Superior temporal gyrus (tissue), 1 donor: ENCODE data around the gene AJAP1.

Experiments
- DNase-seq: peaks from one replicate; pipeline ENCODE4 v3.0.0-alpha.2; 2016; ENCODE audit errors: extremely low spot score

Gene AJAP1

DNA sequence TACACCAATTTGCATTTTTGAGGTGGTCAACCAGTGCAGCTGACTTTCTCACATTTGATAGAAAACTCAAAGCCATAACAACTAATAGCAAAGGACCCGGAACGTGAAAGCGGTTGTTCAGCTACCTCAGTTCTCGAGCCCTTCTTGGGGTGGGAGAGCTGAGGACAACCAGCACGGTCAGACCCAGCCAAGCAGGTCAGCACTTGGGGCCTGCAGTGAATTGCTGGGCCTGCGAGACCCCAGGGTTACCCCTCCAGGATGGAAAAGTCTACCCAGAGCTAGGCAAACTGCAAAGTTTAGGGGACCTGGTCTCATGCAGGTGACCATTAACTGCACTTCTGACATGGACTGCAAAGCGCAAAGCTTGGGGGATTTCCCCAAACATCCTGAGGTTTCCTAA is 23.8 kb upstream of the AJAP1 start:
- no peak for DNase-seq

DNA sequence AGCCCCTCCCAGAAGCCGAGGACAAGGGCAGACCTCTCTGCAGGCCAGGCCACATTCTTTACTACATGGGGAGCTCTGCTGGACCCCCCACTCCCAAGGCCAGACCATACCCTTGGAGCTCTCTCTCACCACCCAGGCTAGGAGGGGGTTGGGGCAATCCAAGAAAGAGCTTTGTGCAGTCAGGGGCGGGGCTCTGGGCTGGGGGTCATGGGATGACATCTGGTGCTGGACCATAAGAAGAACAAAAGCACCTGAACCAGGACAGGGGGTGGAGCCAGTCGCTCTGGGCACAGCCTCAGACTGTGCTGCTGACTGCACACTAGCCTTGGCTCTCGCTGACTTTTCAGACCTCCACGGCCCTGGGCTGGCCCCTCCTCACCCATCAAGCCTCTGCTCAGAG is 23.1 kb upstream of the AJAP1 start:
- no peak for DNase-seq

DNA sequence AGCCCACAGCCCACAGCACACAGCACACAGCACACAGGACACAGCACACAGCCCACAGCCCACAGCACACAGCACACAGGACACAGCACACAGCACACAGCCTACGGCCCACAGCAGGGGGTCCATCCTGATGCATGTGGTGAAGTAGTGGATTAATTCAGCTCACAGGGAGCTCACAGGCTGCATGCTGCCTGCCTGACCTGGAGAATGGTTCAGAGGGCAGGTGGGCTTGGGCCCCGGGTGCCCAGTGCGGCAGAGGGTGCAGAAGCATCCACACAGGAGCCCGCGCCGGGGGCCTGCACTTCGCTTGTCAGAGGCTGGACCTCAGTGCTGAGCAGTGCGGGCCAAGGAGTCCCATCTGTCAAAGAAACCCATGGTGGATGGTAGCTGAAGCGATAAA is 21.1 kb upstream of the AJAP1 start:
- no peak for DNase-seq

DNA sequence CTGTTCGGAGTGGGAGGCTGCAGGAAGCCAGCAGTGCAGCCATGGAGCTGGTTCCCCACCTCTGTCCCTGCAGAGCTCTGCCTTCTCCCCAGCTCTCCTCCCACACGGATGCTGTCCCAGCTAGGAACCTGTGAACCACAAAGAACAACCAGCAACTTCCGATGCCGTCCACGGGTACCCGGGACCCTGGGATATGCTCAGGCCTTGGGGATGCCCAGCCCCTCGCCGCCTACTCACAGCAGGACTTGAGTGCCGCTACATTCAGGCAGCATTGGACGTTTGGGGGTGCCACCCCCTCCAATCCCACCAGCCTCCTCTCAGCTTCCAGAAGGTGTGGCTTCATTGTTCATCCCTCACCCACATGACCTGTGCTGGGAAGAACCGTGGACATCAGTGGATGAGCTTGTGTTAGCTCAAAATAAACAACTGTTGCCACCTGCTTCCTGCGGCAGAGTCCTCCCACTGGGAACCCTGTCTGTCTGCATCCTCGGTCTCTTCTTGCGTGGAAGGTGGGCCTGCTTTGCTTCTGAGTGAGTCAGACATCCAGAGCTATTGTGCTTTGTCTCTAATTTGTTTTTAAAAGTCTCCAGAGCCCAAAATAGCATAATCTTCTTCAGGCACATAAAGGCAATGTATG is 20.1 kb upstream of the AJAP1 start:
- no peak for DNase-seq

DNA sequence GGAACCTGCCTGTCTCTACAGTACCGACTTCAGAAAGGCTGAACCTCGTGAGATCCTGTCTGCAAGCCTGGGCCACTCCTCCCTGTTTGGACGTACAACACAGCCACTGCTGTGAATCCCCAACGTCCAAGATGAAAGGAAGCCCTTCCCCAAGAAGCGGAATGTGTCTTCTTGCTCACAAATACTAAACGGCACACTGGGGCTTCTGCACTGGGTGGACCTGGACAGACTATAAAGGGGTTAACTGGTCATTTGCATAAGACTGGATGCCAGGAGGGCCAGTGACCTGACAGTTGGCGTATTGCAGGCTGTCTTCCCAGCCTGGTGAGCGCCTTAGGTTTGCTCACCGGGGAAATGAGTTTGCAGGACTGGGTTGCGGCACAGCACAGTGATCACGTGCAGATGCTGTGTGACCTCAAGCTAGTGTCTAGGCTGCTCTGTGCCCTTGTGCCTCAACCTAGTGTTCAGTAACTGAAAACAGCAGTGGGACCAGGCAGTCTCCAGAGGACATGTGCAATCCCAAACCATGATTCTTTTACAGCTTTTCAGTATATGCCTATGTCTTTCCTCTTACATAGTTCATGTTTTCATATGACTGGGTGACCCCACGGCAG is 19.5 kb upstream of the AJAP1 start:
- DNase-seq = no peak

DNA sequence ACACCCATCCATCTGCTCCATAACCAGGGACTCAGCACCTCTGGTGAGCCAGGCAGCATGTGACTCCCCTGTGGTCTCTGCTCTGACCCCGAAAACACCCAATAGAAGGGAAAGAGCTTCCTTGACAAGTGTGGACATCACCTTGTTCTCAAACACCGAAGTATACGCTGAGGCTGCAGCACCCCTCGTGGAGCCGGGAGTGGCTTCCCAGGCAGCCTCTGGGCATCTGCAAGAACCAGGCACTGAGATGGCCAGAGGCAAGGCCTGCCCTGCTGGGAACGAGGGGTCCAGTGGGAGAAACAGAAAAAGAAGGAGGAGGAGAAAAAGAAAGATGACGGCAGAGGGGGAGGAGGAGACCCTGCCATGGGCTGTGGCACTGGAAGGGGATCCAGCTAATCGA is 18.2 kb upstream of the AJAP1 start:
- DNase-seq = no peak

DNA sequence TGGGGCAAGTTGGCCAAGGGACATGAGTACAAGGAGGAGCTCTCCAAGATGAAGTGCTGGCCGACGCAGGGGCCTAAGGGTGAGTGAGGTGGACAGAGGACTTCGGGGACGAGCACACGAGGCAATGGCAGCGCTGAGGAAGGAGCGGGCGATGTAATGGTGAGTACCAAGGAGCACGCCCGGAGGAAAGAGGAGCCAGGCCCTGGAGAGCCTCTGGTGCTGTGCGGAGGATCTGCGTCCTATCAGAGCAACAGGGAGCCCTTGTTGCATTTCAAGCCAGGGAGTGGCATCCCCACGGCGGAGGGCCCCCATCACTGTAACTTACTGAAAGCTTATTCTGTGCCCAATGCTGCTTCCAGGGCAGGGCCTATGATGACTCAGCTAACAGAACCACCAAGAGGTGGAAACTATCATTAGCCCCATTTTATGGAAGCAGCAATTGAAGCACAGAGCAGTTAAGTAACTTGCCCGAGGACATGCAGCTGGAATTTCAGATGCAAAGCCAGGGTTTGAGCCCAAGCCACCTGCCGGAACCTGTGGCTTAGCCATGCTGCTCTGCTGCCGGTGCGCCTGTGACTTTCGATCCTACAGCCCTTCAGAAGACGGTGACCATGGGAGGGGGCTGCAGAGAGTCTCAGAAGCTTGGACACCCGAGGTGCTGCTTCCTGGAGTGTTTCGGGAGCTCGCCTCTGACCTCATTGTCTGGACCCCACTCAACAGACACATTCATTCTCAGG is 17.6 kb upstream of the AJAP1 start:
- DNase-seq = no peak

DNA sequence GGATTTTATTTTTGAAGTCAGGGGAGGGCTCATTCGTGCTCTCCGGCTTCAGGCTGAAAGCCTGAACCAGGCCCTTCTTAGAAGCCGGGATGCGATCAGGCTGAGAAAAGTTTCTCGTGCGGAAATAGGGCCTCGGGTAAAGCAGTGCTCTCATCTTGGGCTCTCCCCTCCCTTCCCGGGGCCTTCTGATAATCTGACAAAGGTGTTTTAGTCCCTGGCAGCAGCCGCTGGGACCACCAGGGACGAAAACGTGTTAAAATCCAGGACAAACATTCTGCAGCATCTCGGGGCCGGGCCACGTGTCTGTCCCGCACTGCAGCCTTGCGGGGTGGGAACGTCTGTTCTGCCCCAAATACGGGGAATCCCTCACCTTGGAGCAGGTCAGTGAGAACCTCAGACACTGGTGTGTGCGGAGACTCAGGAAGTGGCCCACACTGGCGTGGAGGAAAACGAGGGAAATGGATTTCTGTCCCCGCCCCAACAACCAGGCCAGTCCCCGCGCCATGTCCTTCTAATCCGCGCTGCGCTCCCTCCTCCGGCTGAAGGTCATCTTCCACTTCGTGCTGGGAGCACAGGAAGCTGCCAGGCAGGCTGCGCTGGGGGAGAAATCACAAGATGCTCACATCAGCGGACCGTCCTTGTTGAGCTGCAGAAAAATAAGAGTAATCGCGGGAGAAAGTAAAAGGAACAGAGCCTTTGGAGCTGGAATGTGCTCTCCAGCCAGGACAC is 16.6 kb upstream of the AJAP1 start:
- DNase-seq = no peak

DNA sequence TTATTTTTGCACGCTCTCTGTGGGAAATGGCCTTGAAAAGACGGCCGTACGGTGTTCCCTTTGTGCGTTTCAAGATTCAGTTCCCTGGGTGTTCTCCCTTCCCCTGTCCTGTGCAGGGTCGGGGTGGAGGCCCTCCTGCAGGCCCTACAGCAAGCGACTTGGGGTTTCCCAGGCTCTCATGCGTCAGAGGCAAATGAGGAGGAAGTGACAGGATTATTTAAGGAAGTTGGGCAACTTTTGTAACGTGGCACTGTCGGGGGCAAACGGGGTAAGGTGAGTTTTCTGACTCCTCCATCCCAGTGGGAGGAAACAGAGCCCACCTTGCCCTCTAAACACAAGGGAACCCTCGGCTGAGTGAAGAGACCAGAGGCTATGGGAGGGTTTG is 16.1 kb upstream of the AJAP1 start:
- DNase-seq = no peak

DNA sequence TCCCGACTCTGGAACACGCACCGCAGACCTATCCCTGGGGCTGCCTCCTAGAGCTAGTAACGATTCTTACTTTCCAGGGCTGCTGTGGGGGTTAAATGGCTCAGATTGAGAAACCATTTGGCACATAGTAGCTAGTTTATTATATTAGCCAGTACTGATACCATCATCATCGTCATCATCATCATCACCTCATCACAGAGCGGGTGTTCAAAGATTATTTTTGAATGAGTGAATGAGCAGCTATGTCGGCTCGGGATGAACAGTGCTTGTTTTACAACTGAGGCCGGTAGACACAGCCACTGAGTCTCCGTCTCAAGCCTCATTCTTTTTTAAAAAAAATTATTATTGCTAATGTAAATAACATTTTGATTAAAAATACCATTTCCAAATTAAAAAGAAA is 13.5 kb upstream of the AJAP1 start:
- DNase-seq = no peak

DNA sequence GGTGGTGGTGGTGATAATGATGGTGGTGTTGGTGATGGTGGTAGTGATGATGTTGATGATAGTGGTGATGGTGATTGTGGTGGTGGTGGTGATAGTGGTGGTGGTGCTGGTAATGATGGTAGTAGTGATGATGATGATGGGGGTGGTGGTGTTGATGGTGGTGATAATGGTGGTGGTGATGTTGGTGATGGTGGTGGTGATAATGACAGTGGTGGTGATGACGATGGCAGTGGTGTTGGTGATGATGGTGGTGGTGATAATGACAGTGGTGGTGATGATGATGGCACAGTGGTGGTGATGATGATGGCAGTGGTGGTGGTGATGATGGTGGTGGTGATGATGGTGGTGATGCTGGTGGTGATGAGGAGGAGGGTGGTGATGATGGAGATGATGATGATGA is 7.0 kb upstream of the AJAP1 start:
- DNase-seq = no peak

DNA sequence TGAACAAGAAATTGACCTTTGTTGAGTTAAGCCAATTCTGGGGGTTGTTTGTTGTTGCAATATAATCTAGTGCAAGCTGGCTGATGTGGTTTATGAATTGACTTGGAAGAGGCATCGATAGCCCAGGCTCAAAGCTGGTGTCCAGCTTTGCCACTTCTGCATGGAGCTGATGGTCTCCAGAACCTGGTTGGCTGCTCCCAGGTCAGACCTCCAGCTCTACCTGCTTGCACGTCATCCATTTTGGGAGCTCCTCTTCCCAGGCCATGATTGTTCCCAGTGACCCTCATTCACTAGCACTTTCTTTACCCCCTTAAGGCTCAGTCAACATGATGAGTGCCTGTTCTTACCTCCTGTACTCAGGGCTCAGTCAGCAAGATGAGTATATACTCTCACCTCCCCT is 5.8 kb upstream of the AJAP1 start:
- no peak for DNase-seq

DNA sequence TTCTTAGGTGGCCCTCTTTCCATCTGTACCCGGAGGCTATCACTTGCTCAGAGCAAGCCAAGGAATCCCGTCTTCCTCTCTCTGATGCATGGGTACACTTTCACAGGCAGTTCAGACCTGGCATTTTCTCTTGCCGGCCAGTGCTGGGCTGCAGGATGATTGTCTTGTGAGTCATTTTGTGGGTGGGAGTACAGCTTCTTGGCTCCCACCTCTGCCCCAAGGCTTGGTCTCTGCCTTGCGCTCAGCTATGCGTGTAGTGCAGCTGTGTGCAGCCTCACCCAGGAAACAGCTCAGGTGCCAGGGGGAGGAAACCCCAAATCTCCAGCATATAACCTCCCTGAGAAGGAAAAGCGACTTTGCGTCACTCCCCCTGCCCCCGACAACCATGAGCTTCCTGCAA is 3.9 kb upstream of the AJAP1 start:
- DNase-seq = no peak

DNA sequence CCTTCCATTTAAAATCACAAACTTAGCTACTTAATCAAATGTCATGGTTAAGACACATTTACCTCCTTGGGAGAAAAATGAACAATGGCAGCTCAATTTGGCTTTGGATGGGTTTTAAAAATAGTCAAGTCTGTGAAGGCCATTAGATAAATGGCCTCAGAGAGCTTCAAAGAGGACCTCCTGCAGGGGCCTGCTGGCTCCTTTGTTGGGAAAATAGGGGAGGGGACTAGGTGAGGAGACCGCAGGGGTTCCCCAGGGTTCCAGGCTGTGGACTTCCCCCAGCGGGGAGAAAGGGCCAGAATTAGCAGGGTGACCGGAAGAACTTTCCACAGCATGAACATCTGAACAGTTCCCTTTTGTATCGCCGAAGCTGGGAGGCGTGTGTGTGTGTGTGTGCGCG is 3.4 kb upstream of the AJAP1 start:
- no peak for DNase-seq

DNA sequence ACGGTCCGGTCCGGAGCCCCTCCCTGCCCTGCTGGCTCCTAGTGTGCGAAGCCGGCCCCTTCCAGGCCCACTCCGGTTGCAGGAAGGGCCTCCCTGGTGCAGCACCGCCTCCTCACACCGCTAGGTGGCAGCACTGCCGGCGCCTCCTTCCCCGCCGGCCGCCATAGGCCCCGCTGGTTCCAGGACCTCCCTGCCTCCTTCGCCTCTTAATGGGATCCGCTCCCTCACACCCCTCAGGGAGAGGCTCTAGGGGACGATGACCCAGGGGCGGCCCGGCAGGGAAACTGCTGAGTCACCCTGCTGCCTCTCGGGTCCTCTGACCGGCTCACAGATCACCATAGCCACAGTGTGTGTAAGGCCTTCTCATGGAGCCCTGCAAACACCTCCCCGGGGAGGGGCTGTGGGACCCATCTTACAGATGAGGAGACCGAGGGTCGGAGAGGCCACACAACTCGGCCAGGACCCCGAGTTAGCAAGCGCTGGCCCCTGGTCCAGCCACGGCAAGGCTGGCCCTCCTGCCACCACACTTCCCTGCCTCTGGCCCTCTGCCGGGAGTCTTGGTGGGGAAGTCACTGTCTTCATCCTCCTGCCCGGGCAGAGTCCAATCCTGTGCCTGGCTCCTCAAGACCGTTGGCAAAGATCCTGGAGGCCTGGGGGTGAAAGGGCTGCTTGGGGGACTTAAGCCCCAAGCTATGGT is 1.6 kb upstream of the AJAP1 start:
- peak; percentile 81 for DNase-seq

DNA sequence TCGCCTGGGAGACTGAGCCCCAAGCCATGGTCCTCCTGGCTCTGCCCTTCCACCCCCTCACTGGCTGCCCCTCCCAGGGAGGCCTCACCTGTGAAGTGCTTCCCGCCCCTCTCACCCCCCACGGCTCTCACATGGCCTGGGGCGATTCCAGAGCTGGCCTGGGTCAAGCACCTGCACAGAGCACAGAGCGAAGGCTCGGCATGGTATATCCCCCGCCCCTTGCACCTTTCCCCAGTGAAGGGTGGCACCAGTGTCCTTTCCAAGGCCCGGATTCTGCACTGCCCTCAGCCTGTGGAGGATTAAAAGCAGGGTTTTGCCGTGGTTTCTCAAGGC is 1.1 kb upstream of the AJAP1 start:
- DNase-seq = no peak

DNA sequence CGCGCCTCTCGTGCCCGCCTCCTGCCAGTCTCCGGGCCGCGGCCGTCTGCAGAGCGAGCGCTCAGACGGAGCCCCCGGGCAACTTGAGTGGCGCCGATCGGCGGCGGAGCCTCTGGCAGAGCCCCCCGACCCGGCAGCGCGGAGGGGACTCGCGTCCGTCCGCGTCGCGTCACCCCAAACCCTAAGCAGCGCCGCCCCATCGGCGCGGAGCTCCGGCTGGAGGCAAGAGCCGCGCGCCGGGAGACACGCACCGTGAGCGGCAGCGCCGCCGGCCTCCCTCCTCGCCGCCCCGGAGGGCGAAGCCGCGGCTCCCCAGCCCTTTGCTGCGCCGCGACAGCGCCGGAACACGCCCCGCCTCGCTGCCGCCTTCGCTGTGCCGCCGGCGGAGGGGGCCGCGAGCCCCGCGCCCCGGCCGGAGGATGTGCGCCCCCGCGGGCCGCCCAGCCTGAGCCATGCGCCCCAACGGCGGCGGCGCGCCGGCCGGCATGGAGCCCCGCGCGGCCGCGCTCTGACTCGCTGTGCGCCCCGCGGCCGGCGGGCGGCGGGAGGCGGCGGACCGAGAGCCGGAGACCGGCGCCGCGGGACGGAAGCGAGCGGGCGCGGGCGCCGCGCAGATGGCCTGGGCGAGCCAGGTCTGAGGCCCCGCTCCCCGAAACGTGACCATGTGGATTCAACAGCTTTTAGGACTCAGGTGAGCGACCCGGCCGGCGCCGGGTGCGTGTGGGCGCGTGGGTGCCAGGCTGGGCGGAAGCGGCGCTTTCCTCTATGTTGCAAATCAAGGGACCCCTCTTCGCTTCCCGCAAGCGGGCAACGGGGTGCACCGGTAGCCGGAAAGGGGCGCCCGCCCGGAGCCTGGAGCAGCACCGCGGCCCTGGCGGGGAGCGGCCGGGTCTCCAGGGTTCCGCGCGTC is 610 bp downstream of the AJAP1 start:
- DNase-seq = no peak

DNA sequence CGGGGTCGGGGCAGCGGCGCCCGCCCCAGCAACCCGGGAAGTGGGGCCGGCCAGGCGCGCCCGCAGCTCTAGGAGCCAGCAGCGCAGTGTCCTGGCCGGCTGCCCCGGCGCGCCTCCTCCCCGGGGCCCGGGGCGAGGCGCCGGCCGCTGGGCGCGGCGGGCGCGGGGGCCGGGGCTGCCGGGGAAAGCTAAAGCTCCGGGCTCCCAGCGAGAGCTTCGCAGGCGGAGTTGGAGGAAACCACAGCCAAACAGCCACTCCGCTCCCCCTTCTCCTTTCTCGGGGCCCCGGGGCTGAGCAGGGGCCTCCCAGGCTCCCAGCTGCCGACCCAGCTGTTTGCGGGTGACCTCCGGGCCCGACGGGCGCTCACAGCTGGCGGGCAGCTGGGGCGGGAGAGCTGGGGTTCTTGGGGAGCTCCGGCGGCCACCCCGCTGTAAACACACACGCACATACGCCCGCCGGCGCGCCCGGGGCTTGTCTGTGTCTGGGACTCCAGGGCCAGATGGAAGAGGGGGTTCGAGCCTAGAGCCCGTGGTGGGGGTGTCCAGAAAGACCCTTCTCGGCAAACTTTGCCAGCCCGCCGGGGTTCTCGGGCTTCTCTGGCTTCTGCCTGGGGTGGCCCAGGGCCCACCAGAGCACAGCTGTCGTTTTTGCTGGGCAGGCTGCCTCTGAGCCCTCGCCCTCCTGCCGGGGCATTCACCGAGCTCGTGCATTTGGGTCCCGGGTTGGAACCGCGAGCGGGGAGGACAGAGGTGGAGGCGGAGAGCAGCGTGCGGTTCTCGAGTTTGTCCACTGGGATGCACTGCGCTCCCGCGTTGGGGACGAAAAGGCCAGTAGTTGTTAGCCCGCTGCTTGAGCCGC is 1.5 kb downstream of the AJAP1 start:
- DNase-seq = peak; percentile 97

DNA sequence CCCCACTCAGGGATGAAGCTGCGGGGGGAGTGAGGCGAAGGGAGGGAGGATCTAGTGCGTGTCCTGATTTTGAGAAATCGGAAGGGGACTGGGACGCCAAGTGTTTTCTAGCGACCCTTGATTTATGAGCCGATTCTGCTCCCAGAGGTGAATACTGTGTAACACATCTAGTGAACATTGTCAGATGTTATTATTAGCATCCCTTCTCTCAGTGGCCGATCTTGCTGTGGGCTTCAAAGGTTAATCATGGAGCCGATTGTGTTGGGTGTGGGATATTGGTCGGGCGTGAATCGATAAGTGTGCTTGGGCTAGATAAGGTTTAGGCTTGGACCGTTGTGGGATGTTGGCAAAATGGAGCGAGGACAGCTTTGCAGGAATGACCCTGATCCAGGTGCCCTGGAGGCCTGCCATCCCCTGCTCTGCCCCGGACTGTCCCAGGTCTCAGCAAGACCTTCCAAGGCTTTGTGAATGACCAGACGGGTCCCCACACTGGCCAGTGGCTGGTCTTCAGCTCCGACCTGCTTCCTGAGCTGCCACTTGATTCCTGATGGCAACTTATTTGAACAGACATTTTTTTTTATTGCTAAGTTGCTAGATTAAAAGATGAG is 2.2 kb downstream of the AJAP1 start:
- DNase-seq = no peak

DNA sequence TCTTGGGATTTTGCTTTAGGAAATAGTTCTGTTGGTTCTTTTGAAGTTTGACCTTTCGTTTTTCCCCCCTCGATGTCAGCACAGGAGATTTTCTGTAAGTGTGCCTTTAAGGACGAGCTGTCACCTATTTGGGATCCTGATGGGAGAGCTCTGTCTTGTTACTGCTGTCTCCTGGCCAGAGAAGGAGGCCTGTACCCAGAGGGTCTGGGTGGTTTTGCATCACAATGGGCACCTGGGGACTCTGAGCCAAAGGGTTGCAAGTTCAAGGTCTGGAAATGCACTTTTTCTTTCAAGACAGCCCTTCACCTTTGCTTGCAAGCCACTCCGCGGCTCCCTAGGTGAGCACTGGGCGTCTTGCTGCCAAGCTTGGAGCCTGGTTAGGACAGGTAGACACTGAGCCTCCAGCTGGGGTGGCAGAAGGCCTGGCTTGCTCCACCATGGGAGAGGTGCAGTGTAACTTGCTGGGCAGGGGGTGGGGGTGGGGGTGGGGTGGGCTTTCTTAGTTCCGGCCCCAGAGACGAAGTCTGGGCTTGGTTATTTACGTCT is 2.9 kb downstream of the AJAP1 start:
- DNase-seq = peak; percentile 52
